NCI-H524 (cell line): Measurements from ENCODE around the gene ABHD12.
A peak's percentile ranks its signal among the peaks of the same experiment; 100 is the strongest.

Experiments
- DNase-seq, 2 experiments: peaks; one replicate each; lab custom pipeline; 2025; lab: John Stamatoyannopoulos, UW

Gene ABHD12

DNA sequence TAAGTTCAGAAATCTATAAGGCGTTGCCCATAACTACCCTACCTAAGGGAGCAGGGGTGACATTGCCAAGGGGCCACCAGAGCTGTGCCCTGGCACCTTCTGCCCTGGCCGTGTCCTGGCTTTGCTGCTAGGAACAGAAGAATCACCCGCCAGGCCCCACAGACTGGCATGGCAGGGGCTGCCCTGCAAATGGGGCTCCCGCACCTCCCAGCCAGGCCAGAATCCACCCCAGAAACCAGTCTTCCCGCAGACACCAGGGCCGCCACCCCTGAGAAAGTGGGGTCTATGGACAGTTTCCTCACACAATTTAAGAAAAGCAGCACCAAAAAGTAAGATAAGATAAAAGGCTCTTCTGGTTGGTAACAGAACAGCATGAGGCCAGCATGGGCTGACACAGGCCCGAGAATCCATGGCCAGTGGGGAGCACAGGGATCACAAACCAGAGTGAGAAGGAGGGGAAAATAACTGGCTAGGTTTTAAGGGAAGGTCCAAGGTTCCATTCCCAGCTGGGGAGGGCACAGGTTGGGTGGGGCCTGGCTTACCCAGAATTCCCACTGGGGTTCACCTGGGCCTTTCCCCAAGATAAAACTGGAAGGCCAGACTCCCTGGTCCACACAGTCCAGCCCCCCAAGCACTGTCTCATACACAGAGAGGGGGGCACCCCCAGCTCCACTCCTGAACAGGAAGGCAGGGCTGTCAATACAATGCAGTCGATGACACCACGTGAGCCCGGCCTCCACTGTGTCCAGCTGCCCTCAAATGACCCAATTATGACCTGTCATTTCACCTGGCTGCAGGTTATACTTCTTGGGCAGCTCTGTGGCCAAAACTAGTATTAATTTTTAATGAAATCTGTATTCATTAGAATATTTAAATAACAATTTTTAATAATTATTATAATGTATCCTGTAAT is 83.4 kb downstream of the ABHD12 start:
- DNase-seq = no peak

- no peak for DNase-seq
Measured at GRCh38 chr20:25304025-25304549, 86.5 kb downstream of the ABHD12 start.

DNA sequence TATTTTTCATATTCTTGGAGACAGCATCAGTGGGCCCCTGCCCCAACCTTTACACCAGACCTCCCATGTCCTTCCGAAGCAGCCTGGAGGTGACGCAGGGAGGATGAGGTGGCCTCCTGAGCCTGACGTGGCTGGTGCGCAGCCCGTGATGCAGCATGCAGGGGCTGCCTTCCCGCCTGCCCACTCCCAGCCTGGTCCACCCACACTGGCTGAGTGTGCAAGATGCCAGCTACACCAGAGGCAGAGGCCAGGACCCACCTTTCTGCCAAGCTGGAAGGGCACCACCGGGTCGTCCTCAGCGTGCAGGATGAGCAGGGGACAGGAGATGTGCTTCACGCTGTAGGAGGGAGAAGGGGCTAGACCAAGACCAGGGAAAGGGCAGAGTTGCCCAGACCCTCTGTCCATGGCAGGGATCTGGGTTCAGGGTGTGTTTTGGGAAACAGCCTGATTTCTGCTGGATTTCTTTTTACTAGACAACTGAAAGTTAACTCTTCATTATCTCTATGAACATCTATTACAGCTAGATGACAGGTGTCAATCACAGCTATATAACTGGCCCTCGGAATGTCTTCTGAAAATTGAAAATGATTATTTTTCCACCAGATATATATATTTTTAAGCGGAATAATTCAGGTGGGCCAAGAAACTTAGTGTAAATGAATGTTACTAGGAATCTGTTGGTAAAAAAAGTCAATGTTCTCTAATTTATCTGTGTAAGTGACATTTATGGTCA is 87.2 kb downstream of the ABHD12 start:
- DNase-seq = no peak

GRCh38 chr20:25302596-25302995 is 88.0 kb downstream of the ABHD12 start:
- no peak for DNase-seq

GRCh38 chr20:25301357-25301920 is 89.2 kb downstream of the ABHD12 start:
- no peak for DNase-seq

- no peak for DNase-seq
Measured at GRCh38 chr20:25300496-25301170, 90.0 kb downstream of the ABHD12 start.

DNA sequence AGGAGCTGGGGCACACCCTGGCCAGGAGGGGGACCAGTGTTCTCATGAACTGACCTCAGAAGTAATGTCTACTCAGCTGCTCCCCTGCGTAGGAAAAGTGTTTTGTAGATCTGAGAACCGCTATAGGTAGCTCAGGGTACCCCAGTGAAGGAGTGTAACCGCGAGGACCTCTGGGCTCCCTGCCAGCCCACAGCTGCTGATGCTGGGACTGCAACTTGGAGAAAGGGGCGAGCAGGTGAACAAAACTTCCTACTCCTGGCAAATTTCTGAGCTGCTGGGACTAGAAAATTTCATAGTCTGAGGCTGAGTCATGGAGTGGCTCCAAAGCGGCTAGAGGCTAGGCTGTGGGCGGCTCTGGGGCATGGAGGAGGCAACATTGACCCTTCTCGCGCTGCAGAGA is 90.8 kb downstream of the ABHD12 start:
- no peak for DNase-seq

DNA sequence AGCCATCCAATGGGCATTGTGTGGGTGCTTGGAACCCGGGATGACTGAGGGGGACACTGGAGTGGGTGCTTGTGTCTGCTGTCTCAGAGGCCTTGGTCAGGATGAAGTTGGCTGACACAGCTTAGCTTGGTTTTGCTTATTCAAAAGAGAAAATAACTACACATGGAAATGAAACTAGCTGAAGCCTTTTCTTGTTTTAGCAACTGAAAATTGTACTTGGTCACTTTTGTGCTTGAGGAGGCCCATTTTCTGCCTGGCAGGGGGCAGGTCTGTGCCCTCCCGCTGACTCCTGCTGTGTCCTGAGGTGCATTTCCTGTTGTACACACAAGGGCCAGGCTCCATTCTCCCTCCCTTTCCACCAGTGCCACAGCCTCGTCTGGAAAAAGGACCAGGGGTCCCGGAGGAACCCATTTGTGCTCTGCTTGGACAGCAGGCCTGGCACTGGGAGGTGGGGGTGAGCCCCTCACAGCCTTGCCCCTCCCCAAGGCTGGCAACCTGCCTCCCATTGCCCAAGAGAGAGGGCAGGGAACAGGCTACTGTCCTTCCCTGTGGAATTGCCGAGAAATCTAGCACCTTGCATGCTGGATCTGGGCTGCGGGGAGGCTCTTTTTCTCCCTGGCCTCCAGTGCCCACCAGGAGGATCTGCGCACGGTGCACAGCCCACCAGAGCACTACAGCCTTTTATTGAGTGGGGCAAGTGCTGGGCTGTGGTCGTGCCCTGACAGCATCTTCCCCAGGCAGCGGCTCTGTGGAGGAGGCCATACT is 93.3 kb downstream of the ABHD12 start:
- no peak for DNase-seq

- DNase-seq = peak in 1 of 2 experiments; percentile 49
Measured at GRCh38 chr20:25296094-25297093, 94.2 kb downstream of the ABHD12 start.

- no peak for DNase-seq
Measured at GRCh38 chr20:25295386-25296093, 95.1 kb downstream of the ABHD12 start.

GRCh38 chr20:25294459-25295385 is 95.9 kb downstream of the ABHD12 start:
- peak; percentile 68 to 77 for DNase-seq

- no peak for DNase-seq
Measured at GRCh38 chr20:25293910-25294458, 96.7 kb downstream of the ABHD12 start.

DNA sequence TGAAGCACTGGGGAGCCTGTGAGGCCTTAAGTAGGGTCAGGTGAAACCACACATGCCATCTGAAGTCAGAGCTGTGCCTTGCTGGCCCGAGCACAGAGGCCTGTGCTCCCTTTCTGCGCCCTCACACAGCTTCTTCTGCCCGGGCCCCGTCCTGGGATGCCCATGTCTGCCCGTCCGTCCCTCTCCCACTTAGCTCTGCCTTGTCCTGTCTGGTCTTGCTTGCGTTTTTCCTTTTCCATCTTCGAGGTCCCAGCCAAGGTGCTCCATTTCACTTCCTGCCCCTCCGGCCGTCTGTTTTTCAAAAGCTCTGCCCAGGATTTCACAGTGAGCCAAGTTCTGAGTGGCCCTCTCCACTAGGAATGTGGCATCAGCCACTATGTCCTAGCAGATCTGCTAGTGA is 97.1 kb downstream of the ABHD12 start:
- DNase-seq = no peak

DNA sequence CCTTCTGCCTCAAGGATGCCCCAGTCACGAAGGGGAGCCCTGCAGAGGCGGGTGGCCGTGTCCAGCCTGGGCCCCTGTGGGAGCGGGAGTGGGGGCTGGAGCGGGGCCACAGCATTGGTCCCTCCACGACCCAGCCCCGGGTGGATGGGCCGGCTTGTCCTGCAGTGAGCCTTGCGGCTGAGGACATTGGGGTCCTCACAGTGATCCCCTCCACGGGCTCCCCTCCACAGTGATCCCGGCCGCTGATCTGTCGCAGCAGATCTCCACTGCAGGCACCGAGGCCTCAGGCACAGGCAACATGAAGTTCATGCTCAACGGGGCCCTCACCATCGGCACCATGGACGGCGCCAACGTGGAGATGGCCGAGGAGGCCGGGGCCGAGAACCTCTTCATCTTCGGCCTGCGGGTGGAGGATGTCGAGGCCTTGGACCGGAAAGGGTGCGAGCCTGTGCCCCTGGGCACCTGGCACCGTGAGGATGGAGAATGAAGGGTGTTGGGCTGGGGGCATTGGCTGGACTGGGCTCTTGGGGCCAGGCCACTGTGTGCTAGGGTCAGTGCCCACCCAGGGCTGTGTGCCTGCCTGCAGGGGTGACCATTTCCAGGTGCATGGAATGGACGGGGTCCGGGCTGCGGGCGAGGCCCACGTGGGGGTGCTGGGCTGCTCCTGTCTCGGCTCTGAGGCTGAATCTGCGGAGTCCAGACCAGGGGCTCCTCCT is 98.3 kb downstream of the ABHD12 start:
- DNase-seq = no peak

DNA sequence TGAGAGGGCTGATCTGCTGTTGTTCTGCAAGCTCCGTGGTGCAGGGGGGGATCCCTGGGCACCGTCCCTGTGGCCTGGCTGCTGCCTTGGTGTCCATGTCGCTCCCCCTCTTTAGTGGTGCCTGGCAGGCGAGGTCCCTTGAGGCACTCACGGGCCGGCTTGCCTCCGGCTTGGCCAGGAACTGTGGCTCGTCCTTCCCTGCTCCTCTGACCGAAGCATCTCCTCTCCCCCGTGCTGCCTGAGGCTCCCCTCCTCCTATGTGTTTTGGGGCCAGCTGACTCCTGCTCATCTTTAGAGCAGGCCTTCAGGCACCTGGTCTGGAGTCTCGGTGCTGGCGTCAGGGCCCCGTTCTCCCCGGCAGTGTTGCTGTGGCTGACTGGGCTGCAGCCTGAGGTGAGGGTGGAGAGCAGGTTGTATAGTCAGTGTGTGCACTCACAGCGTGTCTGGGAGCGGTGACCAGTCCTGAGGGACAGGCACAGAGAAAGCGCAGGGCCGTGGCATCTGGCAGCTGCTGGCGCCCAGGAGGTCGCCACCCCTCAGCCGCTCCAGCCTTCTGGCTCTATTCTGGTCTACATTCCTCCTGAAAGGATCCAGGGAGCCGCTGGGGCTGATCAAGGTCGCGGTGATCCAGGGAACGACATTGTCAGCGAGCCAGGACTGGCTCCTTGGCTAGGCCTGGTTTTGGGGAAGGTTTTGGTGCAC is 99.1 kb downstream of the ABHD12 start:
- no peak for DNase-seq

DNA sequence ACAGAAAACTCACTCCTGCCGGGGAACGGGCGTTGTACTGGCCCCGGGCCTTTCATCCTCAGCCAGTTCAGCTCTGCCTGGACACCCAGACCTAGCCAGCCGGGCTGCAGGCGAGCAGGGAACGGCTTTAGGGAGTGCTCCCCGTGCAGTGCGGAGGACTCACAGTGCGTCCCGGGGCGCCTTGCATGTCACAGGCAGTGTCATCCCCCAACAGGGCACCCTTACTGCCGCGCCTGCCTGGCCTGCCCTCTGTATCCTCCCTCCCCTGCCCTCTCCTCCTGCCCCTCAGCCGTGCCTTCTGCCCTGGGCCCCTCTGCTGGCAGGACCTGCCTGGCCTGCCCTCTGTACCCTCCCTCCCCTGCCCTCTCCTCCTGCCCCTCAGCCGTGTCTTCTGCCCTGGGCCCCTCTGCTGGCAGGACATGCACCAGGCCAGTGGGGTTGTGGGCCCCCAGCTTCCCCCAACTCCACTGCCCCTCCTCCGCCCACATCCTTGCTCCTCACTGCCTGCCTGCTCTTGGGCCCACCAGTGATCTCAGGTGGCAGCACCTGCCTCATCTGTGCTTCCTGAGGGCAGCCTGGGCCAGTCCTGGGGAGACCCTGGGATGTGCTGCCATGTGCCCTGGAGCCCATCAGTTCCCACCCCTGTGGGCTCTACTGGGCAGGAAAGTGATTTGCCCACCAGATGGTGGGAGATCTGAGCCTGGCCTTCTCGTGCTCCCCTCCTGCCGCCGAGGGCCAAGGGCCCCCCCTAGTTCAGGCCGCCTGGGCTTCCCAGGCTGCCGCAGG is 99.8 kb downstream of the ABHD12 start:
- no peak for DNase-seq
